Sigmoid colon (tissue), 4 donors: ENCODE data around the gene NOL6.

Experiments
- EP300 ChIP-seq, 4 donors: sonication (generic); formaldehyde crosslinking; IDR thresholded peaks; one replicate each; pipeline ENCODE4 v1.6.1; 2017; ENCODE audit warnings: antibody characterized with exemption in 4 of 4
- POLR2A ChIP-seq, 2 donors: fragments of 450-650 bp; IDR thresholded peaks; one replicate each; pipeline ENCODE4 v1.6.1; 2016; ENCODE audit warnings: antibody characterized with exemption in 2 of 2, mild to moderate bottlenecking in 2 of 2, moderate library complexity in 2 of 2
- POLR2AphosphoS5 ChIP-seq, 4 donors: sonication (generic); formaldehyde crosslinking; IDR thresholded peaks; one replicate each; pipeline ENCODE4 v1.6.1; 2017; ENCODE audit warnings: antibody characterized with exemption in 4 of 4
- TF ChIP-seq, protein P1 (sequence below), 4 experiments: fragments of 450-650 bp in 3 of 4; fragments of 200-600 bp in 1 of 4; IDR thresholded peaks; one replicate each; pipeline ENCODE4 v1.5.1; 2016 to 2019; ENCODE audit warnings: antibody characterized with exemption in 4 of 4, mild to moderate bottlenecking in 3 of 4, moderate library complexity in 2 of 4

DNA sequence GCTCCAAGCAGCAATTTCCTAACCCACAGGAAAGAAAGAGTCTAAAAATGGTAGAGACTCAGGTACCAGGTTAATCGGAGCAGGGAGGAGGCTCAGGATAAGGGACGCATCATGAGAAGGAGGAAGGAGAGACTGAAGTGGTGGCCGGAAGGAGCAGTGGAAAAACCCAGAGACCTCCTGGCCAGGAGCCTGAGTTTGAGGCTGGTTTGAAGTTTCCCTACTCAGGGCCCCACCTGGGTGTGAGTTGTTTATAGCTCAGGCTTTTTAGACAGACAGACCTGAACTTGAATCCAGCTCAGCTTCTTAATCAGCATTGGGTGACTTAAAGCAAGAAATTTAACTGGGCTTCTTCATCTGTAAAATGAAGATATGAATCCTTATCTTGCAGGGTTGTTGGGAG is 59.5 kb downstream of the NOL6 start:
- TF ChIP-seq, protein P1, sequence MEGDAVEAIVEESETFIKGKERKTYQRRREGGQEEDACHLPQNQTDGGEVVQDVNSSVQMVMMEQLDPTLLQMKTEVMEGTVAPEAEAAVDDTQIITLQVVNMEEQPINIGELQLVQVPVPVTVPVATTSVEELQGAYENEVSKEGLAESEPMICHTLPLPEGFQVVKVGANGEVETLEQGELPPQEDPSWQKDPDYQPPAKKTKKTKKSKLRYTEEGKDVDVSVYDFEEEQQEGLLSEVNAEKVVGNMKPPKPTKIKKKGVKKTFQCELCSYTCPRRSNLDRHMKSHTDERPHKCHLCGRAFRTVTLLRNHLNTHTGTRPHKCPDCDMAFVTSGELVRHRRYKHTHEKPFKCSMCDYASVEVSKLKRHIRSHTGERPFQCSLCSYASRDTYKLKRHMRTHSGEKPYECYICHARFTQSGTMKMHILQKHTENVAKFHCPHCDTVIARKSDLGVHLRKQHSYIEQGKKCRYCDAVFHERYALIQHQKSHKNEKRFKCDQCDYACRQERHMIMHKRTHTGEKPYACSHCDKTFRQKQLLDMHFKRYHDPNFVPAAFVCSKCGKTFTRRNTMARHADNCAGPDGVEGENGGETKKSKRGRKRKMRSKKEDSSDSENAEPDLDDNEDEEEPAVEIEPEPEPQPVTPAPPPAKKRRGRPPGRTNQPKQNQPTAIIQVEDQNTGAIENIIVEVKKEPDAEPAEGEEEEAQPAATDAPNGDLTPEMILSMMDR (IDR thresholded peaks at IDR 0.05) = no peak
- no peak for TF ChIP-seq POLR2AphosphoS5 (IDR thresholded peaks at IDR 0.05)
- TF ChIP-seq EP300 (IDR thresholded peaks at IDR 0.05) = no peak
- no peak for TF ChIP-seq POLR2A (IDR thresholded peaks at IDR 0.05)
